Inflammatory macrophage treated with lipopolysaccharide for 4 hours (primary cell): ENCODE results near the gene TAL1.
"Not testable (repeated sequence)": the region's sequence is repeated elsewhere in the genome, so short reads cannot be mapped to it uniquely, and the experiment has no call there.

Source experiments
- DNase-seq: peaks from one replicate; pipeline ENCODE4 v3.0.0-alpha.2; 2020

Gene TAL1

DNA sequence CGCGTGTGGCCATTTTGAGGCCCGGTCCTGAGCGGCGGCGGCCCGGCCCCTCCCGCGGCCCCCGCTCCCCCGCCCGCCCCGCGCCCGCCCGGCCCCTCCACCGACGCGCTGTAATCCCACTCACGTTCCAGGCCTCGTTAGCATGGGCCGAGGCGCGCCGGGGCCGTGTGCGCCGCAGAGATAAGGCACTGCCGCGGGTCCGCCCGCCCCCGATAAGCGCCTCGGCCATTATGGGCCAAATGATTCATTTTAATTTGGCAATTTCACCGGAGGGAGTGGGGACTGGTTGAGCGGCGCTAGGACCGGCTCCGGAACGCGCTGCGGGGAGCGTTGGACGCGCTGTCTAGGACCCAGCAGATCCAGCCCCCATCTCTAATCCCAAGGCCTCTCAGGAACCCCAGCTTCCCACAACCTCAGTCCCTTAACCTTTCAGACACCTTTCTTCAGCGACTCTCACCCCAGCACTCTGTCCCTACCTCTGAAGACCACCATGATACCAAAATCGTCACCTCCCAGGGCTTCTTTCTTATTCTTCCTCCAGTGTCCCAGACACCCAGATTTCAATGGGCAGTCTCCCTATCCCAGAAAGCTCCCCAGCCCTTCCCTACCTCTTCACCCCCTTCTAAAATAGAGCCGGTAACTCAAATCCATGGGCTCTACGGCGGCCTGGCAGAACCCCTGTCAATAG is at the start of gene TAL1:
TSS of gene TAL1 (minus strand) at position 39 of the 688 bp plus-strand sequence. CDS start 6,337 bp downstream, outside the sequence.
- no peak for DNase-seq

DNA sequence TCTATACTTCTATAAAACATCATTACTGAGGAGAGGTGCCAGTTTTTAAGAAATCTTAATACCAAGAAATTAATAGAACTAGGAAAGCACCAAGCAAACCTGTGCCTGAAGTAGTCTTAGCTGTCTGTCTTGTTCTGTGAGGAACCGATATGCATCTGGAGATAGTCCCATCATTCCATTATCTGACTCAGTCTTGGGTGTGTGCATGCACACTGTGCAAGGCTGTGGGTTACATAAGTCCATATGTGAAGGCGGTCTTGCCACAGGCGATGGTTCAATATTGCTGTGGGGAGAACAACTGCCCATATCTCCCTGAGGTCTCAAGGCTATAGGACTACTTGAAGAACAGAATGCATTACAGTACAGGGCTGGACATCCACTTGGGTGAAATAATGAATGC is 48.1 kb upstream of the TAL1 start:
- no peak for DNase-seq

DNA sequence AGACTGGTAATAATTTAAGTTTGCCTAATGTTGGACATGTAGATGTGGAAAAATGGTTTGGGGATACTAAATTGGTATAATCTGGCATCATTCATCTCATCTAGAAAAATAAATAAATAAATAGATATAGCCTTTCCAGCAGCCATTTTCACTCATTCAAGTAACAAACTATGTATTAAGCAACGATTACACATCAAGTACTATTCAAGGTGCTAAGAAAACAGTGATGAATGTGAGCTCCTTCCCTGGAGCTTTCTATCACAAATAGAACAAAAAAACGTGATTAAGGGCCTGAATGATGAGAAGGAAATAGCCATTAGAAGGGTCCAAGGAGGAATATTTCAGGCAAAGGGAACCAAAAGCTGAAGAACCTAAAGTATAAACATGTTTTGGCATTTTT is 44.8 kb upstream of the TAL1 start:
- DNase-seq, result no peak

GRCh38 chr1:47275811-47276210 is 43.8 kb upstream of the TAL1 start:
- not testable (repeated sequence) for DNase-seq

- not testable (repeated sequence) for DNase-seq
Measured at GRCh38 chr1:47265529-47265928, 33.5 kb upstream of the TAL1 start.

GRCh38 chr1:47262787-47263413 is 30.9 kb upstream of the TAL1 start:
- peak; percentile 50 for DNase-seq

- no peak for DNase-seq
Measured at GRCh38 chr1:47257224-47257623, 25.2 kb upstream of the TAL1 start.

DNA sequence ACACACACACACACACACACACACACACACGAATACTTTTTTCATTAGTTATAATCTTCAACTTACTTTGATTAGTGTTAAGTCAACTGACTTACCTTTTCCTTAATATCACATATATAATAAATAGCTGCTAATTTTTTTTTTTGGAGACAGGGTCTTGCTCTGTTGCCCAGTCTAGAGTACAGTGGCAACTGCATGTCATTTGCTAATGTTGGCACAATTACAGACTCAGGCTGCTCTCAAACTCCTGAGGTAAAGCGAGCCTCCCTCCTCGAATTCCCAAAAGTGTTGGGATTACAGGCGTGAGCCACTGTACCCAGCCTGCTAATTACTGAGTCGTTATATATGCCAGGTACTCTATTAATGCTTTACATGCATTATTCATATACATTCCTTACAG is 20.8 kb upstream of the TAL1 start:
- no peak for DNase-seq

DNA sequence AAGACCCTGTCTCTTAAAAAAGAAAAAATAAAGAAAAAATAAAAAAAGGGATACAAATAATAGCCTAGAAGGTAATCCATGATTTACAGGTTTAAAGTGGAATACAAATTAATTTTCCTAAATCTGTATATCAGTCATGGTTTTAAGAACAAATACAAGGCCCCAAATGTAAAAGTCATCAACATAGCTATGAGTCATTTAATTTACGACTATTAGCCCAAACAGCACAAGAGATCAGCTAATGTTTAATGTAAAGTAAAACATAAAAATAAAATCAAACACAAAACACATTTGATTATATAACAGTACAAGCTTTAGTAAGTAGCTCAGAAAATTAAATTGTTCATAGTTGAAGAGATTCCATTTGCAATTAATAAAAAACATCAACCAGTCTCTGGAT is 20.3 kb upstream of the TAL1 start:
- DNase-seq, result no peak

- DNase-seq, result no peak
Measured at GRCh38 chr1:47249755-47250154, 17.7 kb upstream of the TAL1 start.

DNA sequence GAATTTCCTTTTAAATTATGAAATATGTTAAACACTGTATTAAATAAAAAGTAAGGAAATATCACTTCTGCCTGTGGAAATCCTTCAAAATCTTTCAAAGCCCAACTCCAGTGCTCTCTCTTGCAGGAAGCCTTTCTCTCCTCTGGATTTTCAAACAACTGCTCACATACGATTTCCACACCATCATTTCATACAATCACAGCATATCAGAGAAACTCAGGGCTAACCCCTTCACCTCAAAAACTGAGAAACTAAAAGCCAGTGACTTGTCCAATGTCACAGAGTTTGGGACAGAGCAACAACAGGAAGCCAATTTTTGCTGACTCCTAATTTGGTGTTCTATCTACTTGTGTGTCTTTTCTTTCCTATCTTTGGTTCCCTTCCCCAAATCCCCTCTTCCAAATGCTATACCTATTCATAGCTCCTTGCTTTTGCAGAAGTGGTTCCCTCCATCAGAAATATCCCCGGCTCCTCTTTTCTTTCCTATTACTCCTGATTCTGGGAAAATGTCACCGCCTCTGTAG is 12.4 kb upstream of the TAL1 start:
- DNase-seq, result no peak

DNA sequence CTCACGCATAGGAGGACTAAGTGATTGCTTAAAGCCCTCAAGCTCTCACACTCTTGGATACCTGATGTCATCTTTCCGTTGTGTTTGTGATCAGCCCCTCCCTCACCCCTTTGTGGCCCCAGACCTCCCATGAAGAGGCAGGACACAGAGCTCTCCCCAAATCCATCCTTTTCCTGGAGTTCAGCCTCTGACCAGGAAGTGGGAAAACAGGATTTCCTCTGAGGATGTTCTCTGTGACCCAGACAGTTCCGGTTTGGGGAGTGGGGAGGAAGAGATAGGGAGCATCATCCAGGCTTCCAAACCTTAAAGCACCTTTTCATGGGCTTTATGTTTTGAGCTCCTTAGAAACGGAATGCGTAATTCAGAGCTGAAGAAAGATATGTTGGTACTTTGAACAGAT is 11.9 kb upstream of the TAL1 start:
- no peak for DNase-seq

GRCh38 chr1:47241114-47242113 is 9.4 kb upstream of the TAL1 start:
- no peak for DNase-seq

DNA sequence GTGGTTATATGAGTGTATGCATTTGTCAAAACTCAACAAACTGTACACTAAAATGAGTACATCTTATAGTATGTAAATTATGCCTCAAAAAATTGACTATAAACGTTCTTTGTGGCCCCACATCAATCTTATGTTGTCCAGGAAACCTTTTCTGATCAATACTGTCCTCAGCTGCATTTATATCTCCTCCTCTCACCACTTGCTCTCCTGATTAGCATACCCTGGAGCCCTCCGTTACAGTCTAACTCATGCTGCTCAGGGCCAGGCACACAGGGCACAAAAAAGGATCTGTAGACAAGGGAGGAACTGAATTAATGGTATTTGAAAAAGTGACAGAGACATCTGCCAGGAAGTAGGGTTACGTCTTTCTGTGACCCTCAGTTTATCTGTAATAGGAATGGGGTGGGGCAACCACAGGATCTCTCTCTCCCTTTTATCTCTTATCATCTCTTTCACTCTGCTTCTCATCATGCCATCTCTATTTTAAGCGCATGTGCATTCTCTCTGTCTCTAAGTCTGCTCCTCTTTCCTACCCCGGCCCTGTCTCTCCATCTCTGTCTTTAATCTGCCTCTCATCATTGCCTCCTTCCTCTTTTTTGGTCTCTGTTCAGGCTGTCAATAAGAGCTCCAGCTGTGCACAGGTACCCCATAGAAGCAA is 7.0 kb upstream of the TAL1 start:
- no peak for DNase-seq

- no peak for DNase-seq
Measured at GRCh38 chr1:47235806-47236205, 3.8 kb upstream of the TAL1 start.

DNA sequence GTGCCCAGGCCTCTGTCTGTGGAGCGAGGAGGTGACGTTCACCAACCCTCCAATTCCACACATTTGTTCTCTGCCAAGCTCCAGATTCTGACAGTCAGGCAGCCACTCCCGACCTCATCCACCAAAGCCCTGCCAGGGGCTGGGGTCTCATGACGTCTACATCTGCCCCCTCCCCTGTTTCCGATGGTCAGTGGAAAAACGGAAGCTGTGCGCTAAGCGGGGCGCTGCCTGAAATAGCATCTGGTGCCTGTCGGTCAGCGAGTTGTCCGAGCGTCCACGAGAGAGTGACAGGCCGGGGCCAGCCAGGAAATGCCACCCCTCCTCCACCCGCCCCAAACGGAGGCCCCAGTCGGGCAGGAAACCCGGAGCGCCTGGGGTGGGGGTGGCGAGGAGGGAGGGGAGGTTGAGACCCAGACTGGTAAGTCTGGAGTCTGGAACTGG is 3.2 kb upstream of the TAL1 start:
- DNase-seq, result no peak

DNA sequence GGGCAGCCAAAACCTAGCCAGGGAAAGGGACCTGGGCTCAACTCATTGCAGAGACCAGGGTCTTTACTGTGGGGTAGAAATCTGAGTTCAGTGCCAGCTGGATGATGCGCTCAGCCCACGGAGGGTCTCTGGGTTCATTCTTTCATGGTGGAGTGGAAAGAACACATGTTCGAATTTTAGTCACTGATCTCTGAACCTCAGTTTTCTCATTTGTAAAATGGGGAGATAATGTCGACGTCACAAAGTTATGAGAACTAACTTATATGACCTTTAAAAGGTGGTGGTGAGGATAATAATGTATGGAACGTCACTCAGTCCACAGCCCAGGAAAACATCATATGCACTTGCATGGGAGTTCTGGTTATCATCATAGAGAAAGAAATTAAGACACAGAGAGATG is 1.2 kb upstream of the TAL1 start:
- no peak for DNase-seq

GRCh38 chr1:47231301-47232186 is 481 bp downstream of the TAL1 start:
- DNase-seq, result peak; percentile 78

DNA sequence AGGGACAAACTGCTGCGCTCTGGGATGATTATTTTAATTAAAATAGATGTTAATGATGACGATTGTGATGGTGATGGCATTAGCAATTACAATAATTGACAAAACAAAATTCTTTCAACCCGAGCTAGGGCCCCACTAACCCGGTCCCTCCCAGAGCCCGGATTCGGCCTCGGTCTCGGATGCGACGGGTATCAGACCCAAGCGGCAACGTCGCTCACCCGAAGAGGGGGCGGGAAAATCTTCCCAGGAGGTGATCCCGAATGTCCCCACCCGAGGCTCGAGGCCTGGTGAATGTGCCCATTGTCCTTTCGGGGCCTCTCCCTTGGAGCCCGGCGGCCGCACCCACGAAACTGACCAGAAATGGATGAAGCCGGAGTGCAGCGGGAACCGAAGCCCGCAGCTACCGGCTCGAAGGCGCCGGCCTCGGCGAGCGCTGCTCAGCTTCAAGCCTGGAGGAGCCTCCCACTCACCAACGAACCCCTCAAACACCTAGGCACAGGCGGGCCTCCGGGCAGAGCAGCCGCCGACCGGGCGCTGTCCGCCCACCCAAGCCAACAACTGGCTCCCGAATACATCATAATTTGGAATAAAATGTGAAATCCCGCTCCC is 1.2 kb downstream of the TAL1 start:
- DNase-seq, result peak; percentile 10

- DNase-seq, result no peak
Measured at GRCh38 chr1:47229886-47230691, 1.9 kb downstream of the TAL1 start.
